OCI-LY3 (cell line): Measurements from ENCODE around the gene SYNE2.

Experiments
- H2AFZ ChIP-seq: fragments of 200-600, 300-600 bp; shearing (Covaris generic); 2 replicates; pipeline ENCODE4 v1.6.0; 2014; ENCODE audit warnings: antibody characterized with exemption, low read depth, low read length
- H3K27ac ChIP-seq: fragments of 200-600, 300-600 bp; sonication (generic); 2 replicates; pipeline ENCODE4 v1.5.1; 2014; ENCODE audit warnings: mild to moderate bottlenecking, low read length, moderate library complexity, mixed read lengths
- H3K27me3 ChIP-seq: fragments of 200-600, 300-600 bp; sonication (generic); 2 replicates; pipeline ENCODE4 v1.6.1; 2014; ENCODE audit warnings: low read depth, low read length, mixed read lengths
- H3K36me3 ChIP-seq: fragments of 200-600, 300-600 bp; sonication (generic); replicated peaks from 2 replicates; pipeline ENCODE3; 2014; ENCODE audit warnings: low read depth, low read length, mixed read lengths
- H3K4me1 ChIP-seq: fragments of 300-600, 200-600 bp; sonication (generic); 2 replicates; pipeline ENCODE4 v1.6.1; 2014; ENCODE audit warnings: low read length, mixed read lengths
- H3K4me2 ChIP-seq: fragments of 200-600, 300-600 bp; sonication (generic); 2 replicates; pipeline ENCODE4 v1.6.1; 2014; ENCODE audit warnings: low read length, mixed read lengths
- H3K4me3 ChIP-seq: fragments of 300-600, 200-600 bp; sonication (generic); 2 replicates; pipeline ENCODE4 v1.5.1; 2014; ENCODE audit warnings: antibody characterized with exemption, mild to moderate bottlenecking, low read length, moderate library complexity
- H3K79me2 ChIP-seq: fragments of 300-600, 200-600 bp; shearing (Covaris generic); 2 replicates; pipeline ENCODE4 v1.6.1; 2014; ENCODE audit warnings: mild to moderate bottlenecking, low read length, mixed read lengths
- H3K9ac ChIP-seq: fragments of 300-600, 200-600 bp; shearing (Covaris generic); 2 replicates; pipeline ENCODE4 v1.6.0; 2014; ENCODE audit warnings: mild to moderate bottlenecking, low read length, moderate library complexity
- H3K9me3 ChIP-seq: fragments of 200-600, 300-600 bp; shearing (Covaris generic); 2 replicates; pipeline ENCODE4 v1.6.1; 2014; ENCODE audit warnings: low read length, mixed read lengths; ENCODE audit not compliant: insufficient read depth
- H4K20me1 ChIP-seq: fragments of 200-600, 300-600 bp; sonication (generic); 2 replicates; pipeline ENCODE4 v1.6.1; 2016; ENCODE audit warnings: low read length, mixed read lengths; ENCODE audit not compliant: insufficient read depth
- CTCF ChIP-seq: fragments of 200-600, 300-600 bp; sonication (generic); IDR thresholded peaks from 2 replicates; pipeline ENCODE4 v1.5.1; 2014; ENCODE audit warnings: antibody characterized with exemption, low read length, low read depth
- EZH2phosphoT487 ChIP-seq: fragments of 200-600 bp; shearing (Covaris generic); IDR thresholded peaks from 2 replicates; pipeline ENCODE4 v1.6.1; 2018; ENCODE audit warnings: antibody characterized with exemption, mixed run types, low read depth

Gene SYNE2

GRCh38 chr14:63893701-63894458 lies 41.1 kb downstream of the SYNE2 start:
- Histone ChIP-seq H3K9me3 (no peaks in the 10 kb centered on the region), H3K4me3 (no peak overlapping the region), H3K79me2 (no peaks in the 10 kb centered on the region), H3K27me3 (no peaks in the 10 kb centered on the region), H3K4me1 (no peaks in the 10 kb centered on the region; the same call in 1 of the 2 replicates), H3K4me2 (no peak overlapping the region), H3K36me3 (no peaks in the 10 kb centered on the region), H3K27ac (no peak overlapping the region), H3K9ac (no peak overlapping the region), H2AFZ (no peak overlapping the region), H4K20me1 (no peaks in the 10 kb centered on the region)
- TF ChIP-seq CTCF (no peak), EZH2phosphoT487 (no peak)

- no peak overlapping the region for H3K9ac ChIP-seq
- H3K4me3 ChIP-seq = no peak overlapping the region
- no peak overlapping the region for H3K4me2 ChIP-seq
- no peaks in the 10 kb centered on the region for H3K9me3 ChIP-seq
- no peak for TF ChIP-seq CTCF
- no peak for TF ChIP-seq EZH2phosphoT487
- H3K36me3 ChIP-seq = no peaks in the 10 kb centered on the region
- no peak overlapping the region for H2AFZ ChIP-seq
- no peak overlapping the region for H3K27ac ChIP-seq
- no peaks in the 10 kb centered on the region for H4K20me1 ChIP-seq
- no peaks in the 10 kb centered on the region for H3K79me2 ChIP-seq
- no peaks in the 10 kb centered on the region; the same call in 1 of the 2 replicates for H3K4me1 ChIP-seq
- H3K27me3 ChIP-seq = no peaks in the 10 kb centered on the region
Observed at GRCh38 chr14:63895510-63895909, 42.7 kb downstream of the SYNE2 start.

GRCh38 chr14:63896278-63896720 lies 43.5 kb downstream of the SYNE2 start:
- no peak overlapping the region for H3K9ac ChIP-seq
- H3K27ac ChIP-seq = no peak overlapping the region
- no peak overlapping the region for H3K4me2 ChIP-seq
- H3K79me2 ChIP-seq = no peaks in the 10 kb centered on the region
- H3K36me3 ChIP-seq = no peaks in the 10 kb centered on the region
- no peak for TF ChIP-seq CTCF
- TF ChIP-seq EZH2phosphoT487 = no peak
- H2AFZ ChIP-seq = no peak overlapping the region
- H3K4me3 ChIP-seq = no peak overlapping the region
- H4K20me1 ChIP-seq = no peaks in the 10 kb centered on the region
- no peaks in the 10 kb centered on the region for H3K27me3 ChIP-seq
- no peaks in the 10 kb centered on the region; the same call in 1 of the 2 replicates for H3K4me1 ChIP-seq
- no peaks in the 10 kb centered on the region for H3K9me3 ChIP-seq

- TF ChIP-seq EZH2phosphoT487 (no peak), CTCF (no peak)
- Histone ChIP-seq H3K4me1 (no peaks in the 10 kb centered on the region), H3K79me2 (no peaks in the 10 kb centered on the region), H3K36me3 (no peaks in the 10 kb centered on the region), H4K20me1 (no peaks in the 10 kb centered on the region), H3K9me3 (no peaks in the 10 kb centered on the region), H3K4me3 (no peak overlapping the region), H3K27me3 (no peaks in the 10 kb centered on the region), H3K27ac (no peak overlapping the region), H2AFZ (no peak overlapping the region), H3K9ac (no peak overlapping the region), H3K4me2 (no peak overlapping the region)
Observed at GRCh38 chr14:63897721-63898163, 44.9 kb downstream of the SYNE2 start.
